Peyer's patch (tissue), 4 donors: ENCODE data around the gene NDUFS6.

ENCODE experiments used
- POLR2A ChIP-seq, 2 donors: fragments of 450-650 bp; IDR thresholded peaks; one replicate each; pipeline ENCODE4 v1.5.1; 2017; ENCODE audit warnings: antibody characterized with exemption in 2 of 2, mild to moderate bottlenecking in 2 of 2, moderate library complexity in 2 of 2
- TF ChIP-seq, protein P1 (sequence below), 6 experiments: fragments of 450-650 bp in 4 of 6; fragments of 200-600 bp in 2 of 6; sonication (generic) in 1 of 6; IDR thresholded peaks; one replicate each; pipeline ENCODE4 v1.5.1; 2017 to 2019; ENCODE audit warnings: antibody characterized with exemption in 6 of 6, mild to moderate bottlenecking in 3 of 6, moderate library complexity in 1 of 6

DNA sequence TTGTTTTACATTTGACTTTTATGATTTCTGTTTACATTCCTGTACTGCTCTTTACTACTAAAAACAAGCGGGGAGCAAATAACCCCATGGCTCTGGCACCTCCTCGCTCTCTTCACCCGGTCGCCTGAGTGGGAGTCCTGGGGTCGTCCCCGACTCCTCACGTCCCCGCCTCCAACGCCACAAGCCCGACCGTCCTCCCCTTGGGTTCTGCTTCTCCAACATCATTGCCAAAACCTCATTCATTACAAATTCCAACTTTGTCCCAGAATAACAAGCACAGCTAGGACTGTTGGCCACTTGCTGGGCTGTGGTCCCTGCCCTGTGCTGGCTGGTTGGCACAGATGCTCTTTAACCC lies 36.6 kb upstream of the NDUFS6 start:
- TF ChIP-seq POLR2A (IDR thresholded peaks at IDR 0.05) = no peak
- TF ChIP-seq, protein P1, sequence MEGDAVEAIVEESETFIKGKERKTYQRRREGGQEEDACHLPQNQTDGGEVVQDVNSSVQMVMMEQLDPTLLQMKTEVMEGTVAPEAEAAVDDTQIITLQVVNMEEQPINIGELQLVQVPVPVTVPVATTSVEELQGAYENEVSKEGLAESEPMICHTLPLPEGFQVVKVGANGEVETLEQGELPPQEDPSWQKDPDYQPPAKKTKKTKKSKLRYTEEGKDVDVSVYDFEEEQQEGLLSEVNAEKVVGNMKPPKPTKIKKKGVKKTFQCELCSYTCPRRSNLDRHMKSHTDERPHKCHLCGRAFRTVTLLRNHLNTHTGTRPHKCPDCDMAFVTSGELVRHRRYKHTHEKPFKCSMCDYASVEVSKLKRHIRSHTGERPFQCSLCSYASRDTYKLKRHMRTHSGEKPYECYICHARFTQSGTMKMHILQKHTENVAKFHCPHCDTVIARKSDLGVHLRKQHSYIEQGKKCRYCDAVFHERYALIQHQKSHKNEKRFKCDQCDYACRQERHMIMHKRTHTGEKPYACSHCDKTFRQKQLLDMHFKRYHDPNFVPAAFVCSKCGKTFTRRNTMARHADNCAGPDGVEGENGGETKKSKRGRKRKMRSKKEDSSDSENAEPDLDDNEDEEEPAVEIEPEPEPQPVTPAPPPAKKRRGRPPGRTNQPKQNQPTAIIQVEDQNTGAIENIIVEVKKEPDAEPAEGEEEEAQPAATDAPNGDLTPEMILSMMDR (IDR thresholded peaks at IDR 0.05) = no peak
